ENCODE measurements around the gene PRKAR1B. TPM values are rescaled to one million over a fixed set of nuclear protein-coding genes. Genes with fewer than 3 reads are reported as not detected.
"Not testable (repeated sequence)": the region's sequence is repeated elsewhere in the genome, so short reads cannot be mapped to it uniquely, and the experiment has no call there.

Gene PRKAR1B
- total RNA-seq, 1 donor from 2014 or later, result 19.9 TPM

- peak; percentile 73 for DNase-seq (ENCODE audit: low spot score)
Measured at GRCh38 chr7:668139-668931, 58.7 kb downstream of the PRKAR1B start.

GRCh38 chr7:666454-667292, 60.4 kb downstream of the PRKAR1B start:
- no peak for DNase-seq (ENCODE audit: low spot score)

GRCh38 chr7:665736-666453, 61.2 kb downstream of the PRKAR1B start:
- DNase-seq (ENCODE audit: low spot score), result no peak

- peak; percentile 38 for DNase-seq (ENCODE audit: low spot score)
Measured at GRCh38 chr7:664997-665735, 61.9 kb downstream of the PRKAR1B start.

GRCh38 chr7:664402-664775, 62.7 kb downstream of the PRKAR1B start:
- no peak for DNase-seq (ENCODE audit: low spot score)

- DNase-seq (ENCODE audit: low spot score), result no peak
Measured at GRCh38 chr7:662576-662975, 64.5 kb downstream of the PRKAR1B start.

- no peak for DNase-seq (ENCODE audit: low spot score)
Measured at GRCh38 chr7:659996-660395, 67.1 kb downstream of the PRKAR1B start.

- DNase-seq (ENCODE audit: low spot score), result no peak
Measured at GRCh38 chr7:659306-659847, 67.7 kb downstream of the PRKAR1B start.

GRCh38 chr7:657565-658119, 69.4 kb downstream of the PRKAR1B start:
- DNase-seq (ENCODE audit: low spot score), result no peak

- DNase-seq (ENCODE audit: low spot score), result not testable (repeated sequence)
Measured at GRCh38 chr7:657010-657409, 70.1 kb downstream of the PRKAR1B start.

GRCh38 chr7:655758-656157, 71.3 kb downstream of the PRKAR1B start:
- no peak for DNase-seq (ENCODE audit: low spot score)

- DNase-seq (ENCODE audit: low spot score), result no peak
Measured at GRCh38 chr7:653829-654764, 73.0 kb downstream of the PRKAR1B start.

- DNase-seq (ENCODE audit: low spot score), result no peak
Measured at GRCh38 chr7:652881-653280, 74.2 kb downstream of the PRKAR1B start.

GRCh38 chr7:652167-652566, 74.9 kb downstream of the PRKAR1B start:
- not testable (repeated sequence) for DNase-seq (ENCODE audit: low spot score)

GRCh38 chr7:651032-651728, 75.9 kb downstream of the PRKAR1B start:
- no peak for DNase-seq (ENCODE audit: low spot score)

- no peak for DNase-seq (ENCODE audit: low spot score)
Measured at GRCh38 chr7:650339-651031, 76.6 kb downstream of the PRKAR1B start.

GRCh38 chr7:646951-647350, 80.1 kb downstream of the PRKAR1B start:
- no peak for DNase-seq (ENCODE audit: low spot score)

GRCh38 chr7:646487-646886, 80.6 kb downstream of the PRKAR1B start:
- no peak for DNase-seq (ENCODE audit: low spot score)

GRCh38 chr7:645606-646005, 81.5 kb downstream of the PRKAR1B start:
- DNase-seq (ENCODE audit: low spot score), result no peak
